Esophagus squamous epithelium (tissue), 5 donors: ENCODE results near the gene PHOSPHO1. TPM values are rescaled to one million over a fixed set of nuclear protein-coding genes. Genes with fewer than 3 reads are reported as not detected.
A peak's percentile ranks its signal among the peaks of the same experiment; 100 is the strongest.

Experiments
- DNase-seq: peaks from one replicate; lab custom pipeline; 2025; lab: John Stamatoyannopoulos, UW
- H3K27ac ChIP-seq, 4 donors: fragments of 200-600 bp; sonication (generic); one replicate each; pipeline ENCODE4 v1.5.1; 2016 to 2019; ENCODE audit warnings: mild to moderate bottlenecking in 1 of 4
- H3K27me3 ChIP-seq, 4 donors: fragments of 200-600 bp; sonication (generic); 1 replicate in 3 of 4; 2 replicates in 1 of 4; pipeline versions ENCODE4 v1.5.1 to v1.6.0; 2017 to 2021; ENCODE audit warnings: antibody characterized with exemption in 1 of 4
- H3K36me3 ChIP-seq, 3 donors: fragments of 200-600 bp; sonication (generic); one replicate each; pipeline ENCODE4 v1.5.1; 2016 to 2019
- H3K4me1 ChIP-seq, 3 donors: fragments of 200-600 bp; sonication (generic); one replicate each; pipeline ENCODE4 v1.5.1; 2017 to 2019
- H3K4me3 ChIP-seq, 4 donors: fragments of 200-600 bp; sonication (generic); 1 replicate in 3 of 4; 2 replicates in 1 of 4; pipeline ENCODE4 v1.5.1; 2016 to 2019; ENCODE audit warnings: mild to moderate bottlenecking in 2 of 4, moderate library complexity in 1 of 4
- H3K9me3 ChIP-seq, 3 donors: fragments of 200-600 bp; sonication (generic); one replicate each; pipeline ENCODE4 v1.5.1; 2016 to 2019
- POLR2A ChIP-seq, 4 donors: fragments of 450-650 bp; IDR thresholded peaks; one replicate each; pipeline ENCODE4 v1.6.1; 2017; ENCODE audit warnings: antibody characterized with exemption in 4 of 4, mild to moderate bottlenecking in 4 of 4, moderate library complexity in 3 of 4
- WGBS, 2 donors: methylation state at CpG; one replicate each; pipeline ENCODE4 v1.1.5; 2018; 5-methylcytosine and 5-hydroxymethylcytosine counted together
- intact Hi-C: fragments of 100-400 bp; cut with DNase I; formaldehyde crosslinking; loops from one replicate; pipeline ENCODE4 v1.15.0; 2022
- total RNA-seq, 4 donors: library from RNA; depleted of rRNA; stranded (reverse); fragments of >200 nt; gene quantifications; one replicate each; pipeline ENCODE4 v1.1.0, GENCODE V29; 2016
- TF ChIP-seq, protein P1 (sequence below), 6 experiments: fragments of 450-650 bp in 4 of 6; fragments of 200-600 bp in 2 of 6; sonication (generic) in 2 of 6; IDR thresholded peaks; one replicate each; pipeline ENCODE4 v1.5.1; 2016 to 2019; ENCODE audit warnings: antibody characterized with exemption in 6 of 6, mild to moderate bottlenecking in 4 of 6, moderate library complexity in 4 of 6
- donor health status: DM: yes; HTN: yes; CAD: no.

The PHOSPHO1 gene
- total RNA-seq, 4 donors from 2014 or later, result 0.38 to 2.4 TPM; not detected in 2

DNA sequence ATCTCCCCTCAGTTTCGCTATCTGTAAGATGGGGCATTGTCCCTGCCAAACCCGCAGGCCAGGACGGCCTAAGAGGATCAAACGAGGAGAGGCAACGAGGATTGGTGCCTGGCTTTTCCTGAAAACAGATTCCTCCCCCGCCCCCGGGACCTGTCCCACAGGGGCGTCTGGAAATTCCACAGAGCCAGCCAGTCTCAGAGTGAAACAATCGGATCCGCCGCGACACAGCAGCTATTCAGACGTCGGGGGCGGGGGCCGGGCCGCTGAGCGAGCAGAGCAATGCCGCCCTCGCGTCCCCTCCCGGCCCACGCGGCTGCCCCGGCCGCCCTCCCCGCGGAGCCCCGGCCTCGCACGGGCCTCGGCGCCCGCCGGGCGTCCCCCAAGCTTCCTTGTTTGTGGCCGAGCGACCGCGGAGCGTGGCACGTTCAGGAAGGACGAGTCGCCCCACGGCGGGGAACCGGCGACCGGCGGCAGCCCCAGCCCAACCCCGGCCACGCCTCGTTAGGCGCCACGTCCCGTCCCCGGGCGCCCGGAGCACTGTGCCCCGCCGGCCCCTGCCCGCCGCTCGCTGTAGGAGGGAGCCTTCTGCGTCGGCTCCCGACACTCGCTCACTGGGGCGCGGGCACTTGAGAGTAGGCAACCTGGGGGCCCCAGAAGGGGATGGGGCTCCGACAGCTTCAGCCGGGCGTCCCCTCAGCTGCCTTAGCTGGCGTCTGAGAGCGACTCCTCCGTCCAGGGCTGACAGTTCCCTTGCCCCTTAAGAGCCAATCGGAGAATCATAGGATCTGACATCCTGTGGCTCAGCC lies 29.6 kb upstream of the PHOSPHO1 start:
- no peaks in the 10 kb centered on the region for H3K9me3 ChIP-seq
- intact Hi-C loops, result no loop called here
- peaks cover 0 to 22% (median 5%) of the 10 kb centered on the region in 3 donors for H3K4me1 ChIP-seq
- TF ChIP-seq, protein P1, sequence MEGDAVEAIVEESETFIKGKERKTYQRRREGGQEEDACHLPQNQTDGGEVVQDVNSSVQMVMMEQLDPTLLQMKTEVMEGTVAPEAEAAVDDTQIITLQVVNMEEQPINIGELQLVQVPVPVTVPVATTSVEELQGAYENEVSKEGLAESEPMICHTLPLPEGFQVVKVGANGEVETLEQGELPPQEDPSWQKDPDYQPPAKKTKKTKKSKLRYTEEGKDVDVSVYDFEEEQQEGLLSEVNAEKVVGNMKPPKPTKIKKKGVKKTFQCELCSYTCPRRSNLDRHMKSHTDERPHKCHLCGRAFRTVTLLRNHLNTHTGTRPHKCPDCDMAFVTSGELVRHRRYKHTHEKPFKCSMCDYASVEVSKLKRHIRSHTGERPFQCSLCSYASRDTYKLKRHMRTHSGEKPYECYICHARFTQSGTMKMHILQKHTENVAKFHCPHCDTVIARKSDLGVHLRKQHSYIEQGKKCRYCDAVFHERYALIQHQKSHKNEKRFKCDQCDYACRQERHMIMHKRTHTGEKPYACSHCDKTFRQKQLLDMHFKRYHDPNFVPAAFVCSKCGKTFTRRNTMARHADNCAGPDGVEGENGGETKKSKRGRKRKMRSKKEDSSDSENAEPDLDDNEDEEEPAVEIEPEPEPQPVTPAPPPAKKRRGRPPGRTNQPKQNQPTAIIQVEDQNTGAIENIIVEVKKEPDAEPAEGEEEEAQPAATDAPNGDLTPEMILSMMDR (IDR thresholded peaks at IDR 0.05), result no peak
- peak in 1 of 4 donors; percentile 19 for TF ChIP-seq POLR2A (IDR thresholded peaks at IDR 0.05)
- 0% methylated on average over 1 of the region's 77 CpGs; no CpG with 5 or more reads in 1 of the 2 donors for WGBS, 2 donors
- H3K27ac ChIP-seq, result peak overlapping the region; percentile 64 to 86 (median 76)
- H3K27me3 ChIP-seq, result peaks cover 0 to 7% (median 0%) of the 10 kb centered on the region in 4 donors
- no peak for DNase-seq
- no peaks in the 10 kb centered on the region for H3K36me3 ChIP-seq
- peak overlapping the region; percentile 49 to 74 (median 58) for H3K4me3 ChIP-seq

DNA sequence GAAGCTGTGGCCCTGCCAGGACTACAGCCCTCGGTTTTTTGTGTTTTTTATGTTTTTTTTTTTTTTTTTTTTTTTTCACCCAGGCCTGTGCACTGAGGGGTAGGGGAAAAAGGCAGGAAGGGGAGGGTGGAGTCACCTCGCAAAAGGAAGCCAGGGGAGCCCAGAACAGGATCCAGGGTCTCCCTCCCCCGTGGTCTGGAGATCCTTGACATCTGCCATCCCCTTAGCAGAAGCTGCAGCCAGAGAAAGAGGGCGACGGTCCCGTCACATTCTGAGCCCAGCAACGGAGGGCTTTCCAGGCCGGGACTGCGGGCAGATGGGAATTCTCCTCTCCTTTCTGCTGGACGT lies 29.1 kb upstream of the PHOSPHO1 start:
- Histone ChIP-seq H3K4me3 (peak overlapping the region; percentile 49 to 74 (median 58)), H3K9me3 (no peaks in the 10 kb centered on the region), H3K4me1 (peaks cover 0 to 22% (median 5%) of the 10 kb centered on the region in 3 donors), H3K36me3 (no peaks in the 10 kb centered on the region), H3K27me3 (peaks cover 0 to 7% (median 0%) of the 10 kb centered on the region in 4 donors), H3K27ac (peak overlapping the region; percentile 64 to 86 (median 76))
- intact Hi-C loops, result no loop called here
- no peak for TF ChIP-seq POLR2A (IDR thresholded peaks at IDR 0.05)
- TF ChIP-seq, protein P1 (IDR thresholded peaks at IDR 0.05), result no peak
- WGBS, 2 donors, result 16 to 28% methylated on average over 2 to 3 of the region's 10 CpGs
- DNase-seq, result no peak

- H3K4me3 ChIP-seq, result no peak overlapping the region
- intact Hi-C loops, result no loop called here
- H3K27ac ChIP-seq, result no peak overlapping the region
- H3K4me1 ChIP-seq, result peaks cover 0 to 22% (median 5%) of the 10 kb centered on the region in 3 donors
- no peak for DNase-seq
- WGBS, 2 donors, result 69 to 92% methylated on average over 2 to 3 of the region's 3 CpGs
- no peak for TF ChIP-seq POLR2A (IDR thresholded peaks at IDR 0.05)
- TF ChIP-seq, protein P1 (IDR thresholded peaks at IDR 0.05), result no peak
- H3K27me3 ChIP-seq, result no peaks in the 10 kb centered on the region
- H3K36me3 ChIP-seq, result no peaks in the 10 kb centered on the region
- no peaks in the 10 kb centered on the region for H3K9me3 ChIP-seq
These were observed 27.8 kb upstream of the PHOSPHO1 start for GRCh38 chr17:49258394-49258793.

DNA sequence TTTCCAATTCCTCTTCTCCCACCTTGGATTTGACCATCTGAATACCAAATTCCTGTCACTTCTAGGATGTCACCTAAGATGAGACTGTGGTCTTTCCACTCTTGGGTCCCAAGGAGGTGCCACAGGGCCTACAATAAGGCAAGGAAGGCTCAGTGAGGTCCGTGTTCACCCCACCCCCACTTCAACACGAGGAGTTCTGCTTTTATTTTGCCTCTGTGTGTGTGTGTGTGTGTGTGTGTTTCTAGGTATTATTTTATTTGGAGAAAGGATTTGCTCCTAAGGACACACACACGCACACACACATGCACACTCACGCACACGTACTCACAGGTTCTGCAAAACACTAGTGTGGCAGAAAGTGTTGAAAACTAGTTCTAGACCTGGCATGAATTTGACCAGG lies 24.5 kb upstream of the PHOSPHO1 start:
- DNase-seq, result no peak
- TF ChIP-seq POLR2A (IDR thresholded peaks at IDR 0.05), result no peak
- TF ChIP-seq, protein P1 (IDR thresholded peaks at IDR 0.05), result no peak
- intact Hi-C loops, result no loop called here
- no peak overlapping the region for H3K4me3 ChIP-seq
- no peaks in the 10 kb centered on the region for H3K36me3 ChIP-seq
- H3K4me1 ChIP-seq, result peaks cover 0 to 9% (median 0%) of the 10 kb centered on the region in 3 donors
- 53 to 77% methylated on average over 5 of the region's 5 CpGs for WGBS, 2 donors
- H3K9me3 ChIP-seq, result no peaks in the 10 kb centered on the region
- peaks cover 0 to 3% (median 0%) of the 10 kb centered on the region in 4 donors for H3K27me3 ChIP-seq
- no peak overlapping the region for H3K27ac ChIP-seq

DNA sequence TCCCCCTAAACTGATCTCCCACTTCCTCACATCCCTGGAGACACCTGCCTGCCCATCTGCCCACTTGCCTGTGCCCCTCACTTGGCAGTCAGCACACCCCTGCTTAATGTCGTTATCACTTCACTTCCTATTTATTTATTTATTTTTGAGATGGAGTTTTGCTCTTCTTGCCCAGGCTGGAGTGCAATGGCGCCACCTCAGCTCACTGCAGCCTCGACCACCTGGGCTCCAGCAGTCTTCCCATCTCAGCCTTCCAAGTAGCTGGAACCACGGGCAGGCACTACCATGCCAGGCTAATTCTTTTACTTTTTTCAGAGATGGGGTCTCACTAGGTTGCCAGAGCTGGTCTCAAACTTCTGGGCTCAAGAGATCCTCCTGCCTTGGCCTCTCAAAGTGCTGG lies 23.5 kb upstream of the PHOSPHO1 start:
- intact Hi-C loops, result no loop called here

More for the DNA sequence above, 23.5 kb upstream of the PHOSPHO1 start:
- DNase-seq, result no peak
- Histone ChIP-seq H3K4me3 (no peak overlapping the region), H3K36me3 (no peaks in the 10 kb centered on the region), H3K4me1 (peaks cover 0 to 7% (median 2%) of the 10 kb centered on the region in 3 donors), H3K27me3 (peaks cover 0 to 13% (median 0%) of the 10 kb centered on the region in 4 donors), H3K9me3 (no peaks in the 10 kb centered on the region), H3K27ac (no peak overlapping the region)
- WGBS, 2 donors, result 55 to 70% methylated on average over 4 of the region's 4 CpGs
- TF ChIP-seq, protein P1 (IDR thresholded peaks at IDR 0.05), result no peak
- TF ChIP-seq POLR2A (IDR thresholded peaks at IDR 0.05), result no peak
